ENCODE results near the gene LYZL4.

Gene LYZL4, protein sequence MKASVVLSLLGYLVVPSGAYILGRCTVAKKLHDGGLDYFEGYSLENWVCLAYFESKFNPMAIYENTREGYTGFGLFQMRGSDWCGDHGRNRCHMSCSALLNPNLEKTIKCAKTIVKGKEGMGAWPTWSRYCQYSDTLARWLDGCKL

DNA sequence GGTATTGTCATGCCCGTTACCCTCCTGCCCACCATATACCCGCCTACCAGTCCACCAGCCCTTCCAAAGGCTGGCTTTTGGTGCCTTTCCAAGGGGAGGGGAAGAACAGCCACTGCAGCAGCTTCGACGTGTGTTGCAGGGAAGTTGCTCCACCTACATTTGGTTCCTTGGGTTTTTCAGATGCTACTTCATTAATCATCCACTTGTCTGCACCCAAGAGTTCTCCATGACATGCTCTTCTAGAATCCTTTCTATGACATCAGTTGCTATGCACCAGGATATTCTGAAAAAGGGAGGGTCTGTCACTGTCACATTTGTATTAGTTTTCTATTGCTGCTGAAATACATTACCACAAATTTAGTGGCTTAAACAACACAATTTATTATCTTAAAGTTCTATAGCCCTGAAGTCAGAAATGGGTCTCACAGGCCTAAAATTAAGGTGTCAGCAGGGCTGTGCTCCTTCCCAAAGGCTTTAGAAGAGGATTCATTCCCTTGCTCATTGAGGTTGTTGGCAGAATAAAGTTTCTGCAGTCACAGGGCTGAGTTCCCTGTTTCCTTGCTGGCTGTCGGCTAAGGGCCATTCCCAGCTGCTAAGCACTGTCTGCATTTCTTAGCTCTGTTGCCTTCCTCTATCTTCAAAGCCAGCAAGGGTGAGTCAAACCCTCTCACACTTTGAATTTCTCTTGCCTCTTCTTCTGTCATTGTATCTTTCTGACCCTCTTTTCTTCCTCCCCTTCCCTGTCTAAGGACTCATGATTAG lies at the start of gene LYZL4:
Gene LYZL4, minus strand, starts transcription at position 241 of the 762 bp plus-strand sequence. CDS start 3,359 bp downstream, outside the sequence.
- Mint-ChIP-seq H3K36me3 (no peaks in the 10 kb centered on the region), H3K27ac (no peak within 1 kb of the TSS), H3K27me3 (no peaks in the 10 kb centered on the region), H3K4me1 (no peaks in the 10 kb centered on the region), H3K4me3 (no peak within 1 kb of the TSS), H3K9me3 (no peaks in the 10 kb centered on the region)

DNA sequence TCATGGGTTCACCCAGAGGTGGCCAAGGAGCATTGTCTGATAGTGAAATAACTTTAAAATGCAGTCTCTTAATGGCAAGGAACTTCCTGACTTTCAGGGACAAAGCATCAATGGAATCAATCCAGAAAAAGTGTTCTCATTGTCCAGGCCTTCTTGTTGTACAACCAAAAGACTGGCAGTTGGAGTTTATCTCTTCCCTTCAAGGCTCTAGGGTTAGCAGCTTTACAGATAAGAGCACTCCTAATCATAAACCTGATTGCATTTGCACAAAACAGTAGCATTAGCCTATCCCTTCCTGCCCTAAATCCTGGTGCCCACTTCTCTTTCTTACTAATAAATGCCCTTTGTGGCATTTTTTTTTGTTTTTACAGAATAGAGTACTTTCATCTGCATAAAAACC lies 48.7 kb upstream of the LYZL4 start:
- Mint-ChIP-seq H3K9me3 (no peaks in the 10 kb centered on the region), H3K4me1 (no peaks in the 10 kb centered on the region), H3K27ac (no peak overlapping the region), H3K27me3 (peaks cover 1% of the 10 kb centered on the region), H3K36me3 (peaks cover 1% of the 10 kb centered on the region), H3K4me3 (no peak overlapping the region)

DNA sequence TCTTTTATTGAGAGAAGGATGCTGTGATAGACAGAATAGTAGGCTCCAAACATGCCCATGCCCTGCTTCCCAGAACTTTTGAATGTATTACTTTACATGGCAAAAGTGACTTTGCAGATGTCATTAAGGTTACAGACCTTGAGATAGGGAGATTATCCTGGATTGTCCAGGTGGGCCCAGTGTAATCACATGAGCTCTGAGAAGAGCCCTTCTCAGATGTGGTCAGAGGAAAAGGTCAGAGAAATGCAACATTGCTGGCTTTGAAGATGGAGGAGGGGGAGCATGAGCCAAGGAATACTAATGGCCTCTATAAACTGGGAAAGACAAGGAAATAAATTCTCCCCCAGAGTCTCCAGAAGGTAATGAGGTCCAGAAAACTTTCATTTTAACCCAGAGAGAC lies 45.8 kb upstream of the LYZL4 start:
- H3K36me3 Mint-ChIP-seq = peaks cover 1% of the 10 kb centered on the region
- H3K27me3 Mint-ChIP-seq = peaks cover 1% of the 10 kb centered on the region
- no peaks in the 10 kb centered on the region for H3K9me3 Mint-ChIP-seq
- H3K27ac Mint-ChIP-seq = no peak overlapping the region
- no peaks in the 10 kb centered on the region for H3K4me1 Mint-ChIP-seq
- H3K4me3 Mint-ChIP-seq = no peak overlapping the region

DNA sequence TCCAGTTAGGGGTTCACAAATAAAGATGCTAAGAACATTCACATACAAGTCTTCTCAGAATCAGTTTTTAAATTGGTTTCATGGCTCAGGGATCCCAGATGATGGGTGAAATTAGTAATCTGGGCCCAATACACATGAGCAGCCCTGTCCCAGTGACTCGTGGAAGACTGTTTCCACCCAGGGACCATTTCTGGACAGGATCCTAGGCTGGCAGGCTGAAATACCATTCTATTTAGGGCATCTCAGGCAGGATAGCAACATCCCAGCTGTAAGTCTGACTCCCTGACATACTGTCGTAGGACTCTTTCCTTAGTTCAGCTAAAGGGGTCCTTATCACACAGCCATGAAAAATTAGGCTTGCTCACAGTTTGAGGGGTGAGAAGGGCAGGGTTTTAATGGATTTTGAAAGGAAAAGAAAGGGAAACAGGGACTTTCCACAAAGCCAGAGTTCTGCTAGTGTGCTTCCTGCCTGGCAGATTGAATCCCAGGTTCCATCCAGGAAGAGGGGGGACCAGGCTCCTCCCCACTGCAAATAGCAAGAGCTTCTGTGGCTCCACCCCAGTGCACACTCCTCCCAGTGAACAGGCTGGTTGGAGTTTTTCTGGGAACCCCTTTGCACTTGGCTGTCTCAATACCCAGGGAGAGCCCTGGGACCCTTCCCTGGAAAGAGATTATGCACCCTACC lies 41.3 kb upstream of the LYZL4 start:
- H3K9me3 Mint-ChIP-seq = no peaks in the 10 kb centered on the region
- H3K4me1 Mint-ChIP-seq = no peaks in the 10 kb centered on the region
- H3K27ac Mint-ChIP-seq = no peak overlapping the region
- H3K4me3 Mint-ChIP-seq = no peak overlapping the region
- no peaks in the 10 kb centered on the region for H3K27me3 Mint-ChIP-seq
- peaks cover 1% of the 10 kb centered on the region for H3K36me3 Mint-ChIP-seq

DNA sequence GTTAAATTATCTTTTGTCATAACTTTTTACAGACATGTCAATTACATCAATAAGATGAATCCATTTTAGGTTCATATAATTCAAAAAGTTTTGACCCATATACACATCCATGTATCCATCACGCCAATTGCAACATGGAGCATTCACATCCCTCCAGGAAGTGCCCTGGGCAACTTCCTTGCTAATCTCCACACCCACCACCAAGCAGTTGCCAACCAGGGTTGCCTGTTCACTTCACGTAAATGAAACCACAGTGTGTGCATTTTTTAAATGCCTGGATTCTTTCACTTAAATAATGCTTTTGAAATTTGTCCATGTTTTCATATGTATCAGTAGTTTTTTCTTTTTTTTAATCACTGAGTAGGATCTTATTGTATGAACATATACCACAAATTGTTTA lies 40.7 kb upstream of the LYZL4 start:
- Mint-ChIP-seq H3K9me3 (no peaks in the 10 kb centered on the region), H3K27me3 (no peaks in the 10 kb centered on the region), H3K27ac (no peak overlapping the region), H3K4me1 (no peaks in the 10 kb centered on the region), H3K36me3 (peaks cover 1% of the 10 kb centered on the region), H3K4me3 (no peak overlapping the region)

DNA sequence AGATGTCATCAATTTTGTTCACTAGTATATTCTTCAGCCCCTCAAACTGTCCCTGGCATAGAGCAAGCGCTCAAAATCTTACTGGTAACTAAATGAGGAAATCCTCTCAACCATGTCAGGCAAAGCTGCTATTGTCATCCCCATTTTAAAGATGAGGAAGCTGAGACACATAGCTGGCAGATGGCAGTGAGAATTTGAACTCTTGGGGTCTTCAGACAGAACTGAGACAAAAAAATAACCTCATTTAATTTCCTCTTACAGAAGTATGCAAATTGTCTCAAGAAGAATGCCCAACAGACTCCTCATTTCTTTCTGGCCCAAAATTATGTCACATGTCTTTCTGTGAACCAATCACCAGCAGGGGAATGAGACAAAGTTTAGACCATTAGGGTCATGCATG lies 40.2 kb upstream of the LYZL4 start:
- H3K9me3 Mint-ChIP-seq = no peaks in the 10 kb centered on the region
- H3K4me3 Mint-ChIP-seq = no peak overlapping the region
- no peak overlapping the region for H3K27ac Mint-ChIP-seq
- no peaks in the 10 kb centered on the region for H3K4me1 Mint-ChIP-seq
- peaks cover under 1% of the 10 kb centered on the region for H3K36me3 Mint-ChIP-seq
- no peaks in the 10 kb centered on the region for H3K27me3 Mint-ChIP-seq

DNA sequence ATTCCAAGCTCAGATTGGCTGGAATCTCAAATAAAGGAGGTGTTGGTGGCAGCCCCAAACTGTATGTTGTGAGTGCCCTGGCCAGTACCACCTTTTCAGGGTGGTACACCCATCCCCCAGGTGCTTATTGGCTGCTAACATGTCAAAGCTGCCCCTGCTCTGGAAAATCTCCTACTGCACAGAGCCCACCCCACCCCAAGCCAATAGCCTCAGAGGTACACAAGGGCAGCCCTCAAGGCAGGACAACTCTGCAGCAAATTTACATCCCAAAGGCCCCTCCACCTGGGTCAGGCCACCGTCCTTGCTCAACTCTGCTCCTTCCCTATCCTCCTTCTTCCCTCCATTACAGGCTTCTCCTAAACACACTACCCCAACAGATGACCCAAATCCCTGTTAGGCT lies 37.1 kb upstream of the LYZL4 start:
- H3K36me3 Mint-ChIP-seq = no peaks in the 10 kb centered on the region
- peaks cover 4% of the 10 kb centered on the region for H3K4me1 Mint-ChIP-seq
- H3K27me3 Mint-ChIP-seq = no peaks in the 10 kb centered on the region
- no peak overlapping the region for H3K27ac Mint-ChIP-seq
- H3K4me3 Mint-ChIP-seq = no peak overlapping the region
- no peaks in the 10 kb centered on the region for H3K9me3 Mint-ChIP-seq

DNA sequence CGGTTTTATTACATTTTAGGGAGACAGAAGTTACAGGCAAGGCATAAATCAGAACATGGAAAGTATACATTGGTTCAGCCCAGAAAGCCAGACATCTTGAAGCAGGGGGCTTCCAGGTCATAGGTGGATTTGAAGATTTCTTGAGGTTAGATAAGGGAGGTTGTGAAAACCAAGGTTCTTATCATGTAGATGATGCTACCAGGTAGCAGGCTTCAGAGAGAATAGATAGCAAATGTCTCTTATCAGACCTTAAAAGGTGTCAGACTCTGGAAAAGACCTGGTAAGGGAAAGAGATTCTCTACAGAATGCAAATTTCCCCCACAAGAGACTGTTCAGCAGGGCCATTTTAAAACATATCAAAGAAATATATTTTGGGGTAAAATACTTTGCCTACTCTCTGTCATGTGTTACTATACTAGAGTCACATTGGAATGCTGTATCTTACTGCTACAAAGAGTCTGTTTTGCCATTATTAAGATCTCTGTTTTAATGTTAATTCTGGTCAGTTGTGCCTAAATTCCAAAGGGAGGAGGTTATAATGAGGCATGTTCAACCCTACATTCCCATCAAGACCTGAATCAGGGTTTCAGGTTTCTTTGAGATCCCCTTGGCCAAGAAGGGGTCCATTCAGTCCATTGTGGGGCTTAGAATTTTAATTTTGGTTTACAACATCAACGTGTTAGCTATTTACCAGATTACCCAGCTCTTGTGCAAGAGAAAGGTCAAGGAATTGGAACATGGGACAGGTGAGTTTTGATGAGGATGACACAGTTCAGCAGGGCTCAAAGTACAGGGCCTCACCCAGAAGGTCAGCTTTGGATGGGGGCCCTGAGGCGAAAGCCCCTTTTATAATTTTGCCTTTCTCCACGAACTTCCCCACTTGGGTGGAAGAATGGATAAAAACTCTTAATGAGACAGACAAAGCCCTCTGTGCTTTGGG lies 36.0 kb upstream of the LYZL4 start:
- peaks cover 4% of the 10 kb centered on the region for H3K4me1 Mint-ChIP-seq
- no peak overlapping the region for H3K27ac Mint-ChIP-seq
- no peaks in the 10 kb centered on the region for H3K27me3 Mint-ChIP-seq
- no peaks in the 10 kb centered on the region for H3K9me3 Mint-ChIP-seq
- H3K36me3 Mint-ChIP-seq = no peaks in the 10 kb centered on the region
- no peak overlapping the region for H3K4me3 Mint-ChIP-seq

DNA sequence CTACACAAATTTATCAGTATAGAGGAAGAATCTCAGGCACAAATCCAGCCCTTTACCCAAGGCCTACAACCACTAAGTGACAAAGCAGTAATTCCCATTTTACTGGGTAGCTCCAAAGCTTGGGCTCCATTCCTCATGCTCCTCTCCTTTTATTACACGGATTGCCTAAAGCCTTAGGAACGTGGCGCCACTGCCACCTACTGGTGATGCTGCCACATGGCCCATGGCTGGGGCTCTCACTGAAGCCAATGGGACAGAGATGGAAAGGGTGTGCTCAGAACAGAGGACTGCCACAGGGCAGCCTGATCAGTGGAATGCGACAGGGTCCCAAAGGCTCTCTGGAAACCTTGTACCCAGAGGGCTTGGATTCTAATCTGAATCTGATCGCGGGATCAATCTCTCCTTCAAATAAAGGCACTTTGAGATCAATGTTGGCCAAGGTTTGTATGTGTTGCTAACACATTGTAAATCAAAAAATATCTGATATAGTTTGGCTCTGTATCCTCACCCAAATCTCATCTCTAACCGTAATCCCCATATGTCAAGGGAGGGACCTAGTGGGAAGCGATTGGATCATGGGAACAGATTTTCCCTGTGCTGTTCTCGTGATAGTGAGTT lies 33.5 kb upstream of the LYZL4 start:
- Mint-ChIP-seq H3K4me3 (no peak overlapping the region), H3K36me3 (no peaks in the 10 kb centered on the region), H3K27me3 (no peaks in the 10 kb centered on the region), H3K27ac (no peak overlapping the region), H3K9me3 (no peaks in the 10 kb centered on the region), H3K4me1 (peaks cover 7% of the 10 kb centered on the region)

DNA sequence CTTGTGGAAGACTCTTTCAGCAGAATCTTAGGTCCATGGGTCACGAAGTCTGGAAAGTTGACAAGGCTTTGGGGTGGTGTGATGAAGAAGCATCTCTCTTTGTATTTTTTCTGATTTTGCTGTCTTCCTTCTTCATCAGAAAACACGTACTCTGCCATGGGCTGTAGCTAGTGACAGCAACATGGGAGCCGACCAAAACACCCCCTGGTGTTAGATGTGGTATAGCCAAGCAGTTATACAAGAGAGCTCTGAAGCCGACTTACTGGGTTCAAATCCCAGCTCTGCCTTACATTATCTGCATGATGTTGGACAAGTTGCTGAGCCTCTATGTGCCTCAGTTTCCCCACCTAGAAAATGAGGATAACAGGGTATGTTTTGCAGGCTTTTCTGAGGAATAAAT lies 32.9 kb upstream of the LYZL4 start:
- no peak overlapping the region for H3K4me3 Mint-ChIP-seq
- no peak overlapping the region for H3K27ac Mint-ChIP-seq
- H3K27me3 Mint-ChIP-seq = no peaks in the 10 kb centered on the region
- no peaks in the 10 kb centered on the region for H3K36me3 Mint-ChIP-seq
- H3K4me1 Mint-ChIP-seq = peaks cover 7% of the 10 kb centered on the region
- H3K9me3 Mint-ChIP-seq = no peaks in the 10 kb centered on the region

DNA sequence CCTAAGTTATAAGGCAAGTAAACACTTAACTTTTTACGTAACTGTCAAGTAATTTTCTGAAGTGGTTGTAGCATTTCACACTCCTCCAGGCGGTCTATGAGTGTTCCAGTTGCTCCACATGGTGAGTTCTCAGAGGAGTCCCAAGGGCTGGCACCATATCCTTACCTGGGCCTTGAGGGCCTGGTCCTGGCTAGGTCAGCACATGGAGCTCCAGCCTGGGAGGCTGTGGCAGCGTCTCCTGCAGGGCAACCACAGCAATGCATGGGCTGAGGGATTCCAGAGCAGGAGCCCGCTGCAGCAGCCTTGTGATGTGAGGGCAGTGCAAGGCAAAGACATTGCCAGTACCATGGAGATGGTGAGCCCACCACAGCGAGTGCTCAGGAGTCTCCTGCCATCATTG lies 32.2 kb upstream of the LYZL4 start:
- no peak overlapping the region for H3K27ac Mint-ChIP-seq
- H3K4me3 Mint-ChIP-seq = no peak overlapping the region
- H3K4me1 Mint-ChIP-seq = peaks cover 7% of the 10 kb centered on the region
- H3K27me3 Mint-ChIP-seq = no peaks in the 10 kb centered on the region
- H3K9me3 Mint-ChIP-seq = no peaks in the 10 kb centered on the region
- no peaks in the 10 kb centered on the region for H3K36me3 Mint-ChIP-seq

DNA sequence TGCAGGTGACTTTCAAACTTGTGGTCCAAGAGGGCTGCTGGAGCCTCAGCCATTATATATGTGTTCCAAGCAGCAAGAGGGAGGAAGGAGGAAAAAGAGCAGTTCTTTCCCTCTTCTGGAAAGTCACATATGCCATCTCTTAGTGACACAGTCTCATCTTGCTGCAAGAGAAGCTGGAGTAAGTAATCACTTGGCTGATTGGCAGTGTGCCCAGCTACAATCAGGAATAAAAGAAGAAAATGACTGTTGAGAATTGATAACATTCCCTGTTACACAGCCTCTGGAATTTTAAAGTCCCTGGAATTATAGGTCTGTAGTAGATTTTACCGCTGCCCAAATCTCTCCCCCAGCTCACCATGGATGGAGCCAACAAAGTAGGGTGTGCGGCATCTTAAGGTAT lies 31.4 kb upstream of the LYZL4 start:
- no peak overlapping the region for H3K4me3 Mint-ChIP-seq
- no peaks in the 10 kb centered on the region for H3K27me3 Mint-ChIP-seq
- no peak overlapping the region for H3K27ac Mint-ChIP-seq
- H3K9me3 Mint-ChIP-seq = peaks cover 4% of the 10 kb centered on the region
- H3K36me3 Mint-ChIP-seq = no peaks in the 10 kb centered on the region
- peaks cover 7% of the 10 kb centered on the region for H3K4me1 Mint-ChIP-seq

DNA sequence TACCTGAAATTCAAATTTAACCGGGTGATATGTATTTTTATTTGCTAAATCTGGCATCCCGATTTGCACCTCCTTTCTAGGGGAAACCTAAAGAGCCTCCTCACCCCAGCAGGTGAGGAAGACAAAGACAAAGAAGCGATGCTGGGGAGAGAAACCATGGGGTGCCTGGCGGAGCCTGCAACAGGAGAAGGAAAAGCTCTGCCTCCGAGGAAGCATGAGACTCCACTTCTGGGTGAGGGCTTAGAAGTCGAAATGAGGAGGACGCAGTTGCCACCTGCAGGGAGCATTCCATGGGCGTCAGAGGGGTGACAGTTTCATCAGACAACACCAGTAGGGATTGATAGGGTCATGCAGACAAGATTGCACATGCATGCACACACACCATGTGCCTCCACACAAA lies 30.5 kb upstream of the LYZL4 start:
- no peak overlapping the region for H3K27ac Mint-ChIP-seq

DNA sequence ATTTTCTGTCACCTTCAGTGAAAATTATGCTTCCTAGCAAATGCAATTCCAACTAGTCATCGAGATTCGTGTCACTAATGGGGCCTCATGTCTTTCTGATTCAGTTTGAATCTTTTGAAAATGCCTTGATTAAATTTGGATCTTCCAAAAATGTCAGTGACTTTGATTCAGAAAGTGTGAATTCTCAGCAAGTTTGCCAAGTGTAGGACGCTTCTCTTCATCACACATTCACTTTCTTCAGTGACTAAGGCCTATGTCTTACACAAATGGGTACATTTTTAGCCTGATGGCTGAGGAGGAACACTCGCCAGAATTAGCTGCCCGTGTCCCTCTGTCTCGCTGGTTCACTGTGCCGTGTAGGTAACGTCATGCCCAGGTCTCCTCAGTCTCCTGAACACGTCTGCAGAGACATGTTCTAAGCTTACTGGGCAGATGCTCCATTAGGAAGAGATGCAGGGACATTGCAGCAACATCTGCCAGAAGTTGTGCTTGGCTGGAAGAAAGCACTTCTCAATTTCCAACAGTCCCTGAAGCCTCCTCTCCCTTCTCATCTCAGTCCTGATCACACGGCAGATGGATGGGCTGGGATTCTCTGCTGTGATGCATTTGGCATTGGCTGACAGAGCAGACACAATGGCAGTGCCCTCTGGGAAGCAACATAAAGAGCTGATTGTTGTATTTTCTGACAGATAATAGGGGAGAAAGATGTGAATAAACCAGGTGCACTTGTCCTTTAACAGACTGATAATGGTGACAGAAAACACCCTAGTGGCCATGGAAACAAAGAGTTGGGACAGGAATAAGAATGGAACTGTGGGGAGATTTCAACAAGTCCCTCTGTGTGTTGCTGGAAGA lies 29.1 kb upstream of the LYZL4 start:
- no peak overlapping the region for H3K4me3 Mint-ChIP-seq
- peaks cover 7% of the 10 kb centered on the region for H3K4me1 Mint-ChIP-seq
- H3K27me3 Mint-ChIP-seq = no peaks in the 10 kb centered on the region
- no peaks in the 10 kb centered on the region for H3K36me3 Mint-ChIP-seq
- H3K9me3 Mint-ChIP-seq = peaks cover 4% of the 10 kb centered on the region
- H3K27ac Mint-ChIP-seq = no peak overlapping the region

More for the DNA sequence above, 30.5 kb upstream of the LYZL4 start:
- Mint-ChIP-seq H3K4me3 (no peak overlapping the region), H3K9me3 (peaks cover 4% of the 10 kb centered on the region), H3K4me1 (peaks cover 7% of the 10 kb centered on the region), H3K36me3 (no peaks in the 10 kb centered on the region), H3K27me3 (no peaks in the 10 kb centered on the region)

Measured in activated naive CD4-positive, alpha-beta T cell treated with anti-CD3 and anti-CD28 coated beads, Interleukin-2, amount 50 U/mL, for 24 hours (primary cell).